CD4-positive, alpha-beta memory T cell (primary cell): ENCODE results near the gene SH3RF1. TPM values are rescaled to one million over a fixed set of nuclear protein-coding genes. Genes with fewer than 3 reads are reported as not detected.
"Not testable (repeated sequence)": the region's sequence is repeated elsewhere in the genome, so short reads cannot be mapped to it uniquely, and the experiment has no call there.

ENCODE experiments used
- CTCF ChIA-PET: fragments of 350-600 bp; sonication (Branson Sonifier 250); formaldehyde crosslinking; loops from one replicate; lab custom pipeline; 2021; ENCODE audit warnings: inconsistent platforms; ENCODE audit not compliant: partially characterized antibody; lab: Charles Lee
- POLR2A ChIA-PET: fragments of 350-600 bp; sonication (Branson Sonifier 250); formaldehyde crosslinking; loops from one replicate; lab custom pipeline; 2021; ENCODE audit not compliant: partially characterized antibody; lab: Charles Lee
- DNase-seq, 5 donors: peaks; one replicate each; pipeline versions ENCODE4 v3.0.0 to v3.0.0-alpha.2; 2020 to 2022; ENCODE audit warnings: mixed read lengths in 1 of 5
- H3K27ac ChIP-seq: one replicate; pipeline ENCODE4 v1.7.0; 2013; ENCODE audit warnings: low read depth, low read length
- H3K27me3 ChIP-seq: 2 replicates; pipeline ENCODE4 v1.7.0; 2013; ENCODE audit warnings: mild to moderate bottlenecking, low read length, moderate library complexity; ENCODE audit not compliant: insufficient read depth
- H3K36me3 ChIP-seq: 2 replicates; pipeline ENCODE4 v1.7.0; 2013; ENCODE audit warnings: mild to moderate bottlenecking, low read length, moderate library complexity; ENCODE audit not compliant: insufficient read depth
- H3K4me1 ChIP-seq: 2 replicates; pipeline ENCODE4 v1.7.0; 2013; ENCODE audit warnings: mild to moderate bottlenecking, low read length, moderate library complexity; ENCODE audit not compliant: insufficient read depth
- H3K4me3 ChIP-seq, 2 donors: one replicate each; pipeline ENCODE4 v1.7.0; 2013; ENCODE audit warnings: low read length in 2 of 2, mild to moderate bottlenecking in 1 of 2
- H3K9me3 ChIP-seq, 2 donors: one replicate each; pipeline ENCODE4 v1.7.0; 2013; ENCODE audit warnings: low read length in 2 of 2, control low read depth in 1 of 2; ENCODE audit not compliant: control insufficient read depth in 1 of 2
- H3K27ac Mint-ChIP-seq, 7 donors: one replicate each; pipeline ENCODE4 v1.8.0; 2020 to 2021; ENCODE audit warnings: mixed read lengths in 7 of 7, mild to moderate bottlenecking in 6 of 7, inconsistent platforms in 3 of 7, moderate library complexity in 3 of 7
- H3K27me3 Mint-ChIP-seq, 2 donors: one replicate each; pipeline ENCODE4 v1.8.0; 2020 to 2021; ENCODE audit warnings: mixed read lengths in 2 of 2
- H3K36me3 Mint-ChIP-seq, 2 donors: one replicate each; pipeline ENCODE4 v1.8.0; 2020 to 2021; ENCODE audit warnings: mixed read lengths in 2 of 2, inconsistent platforms in 1 of 2, mild to moderate bottlenecking in 1 of 2
- H3K4me1 Mint-ChIP-seq, 4 donors: one replicate each; pipeline ENCODE4 v1.8.0; 2020 to 2021; ENCODE audit warnings: mixed read lengths in 4 of 4, mild to moderate bottlenecking in 1 of 4
- H3K4me3 Mint-ChIP-seq, 8 donors: one replicate each; pipeline ENCODE4 v1.8.0; 2020 to 2021; ENCODE audit warnings: mixed read lengths in 8 of 8, mild to moderate bottlenecking in 7 of 8, moderate library complexity in 6 of 8, inconsistent platforms in 3 of 8
- H3K9me3 Mint-ChIP-seq, 8 donors: one replicate each; pipeline ENCODE4 v1.8.0; 2020 to 2021; ENCODE audit warnings: mixed read lengths in 8 of 8, mild to moderate bottlenecking in 5 of 8, inconsistent platforms in 3 of 8, moderate library complexity in 1 of 8
- intact Hi-C: fragments of 100-400 bp; cut with micrococcal nuclease; formaldehyde crosslinking; loops from one replicate; pipeline ENCODE4 v1.15.1; 2023
- polyA plus RNA-seq, 2 donors: library from polyadenylated mRNA; unstranded; fragments of 300-500 nt; fragmentation: Illumina TruSeq; gene quantifications; one replicate each; pipeline ENCODE4 v1.2.3, GENCODE V29; 2021
- total RNA-seq, 2 experiments: library from RNA; stranded (reverse); gene quantifications; one replicate each; pipeline ENCODE4 v1.2.3, GENCODE V29; 2021

The SH3RF1 gene
- total and polyA plus RNA-seq, 4 experiments from 2014 or later = 0.11 to 0.15 TPM; not detected in 2

- H3K36me3 ChIP-seq = no peaks in the 10 kb centered on the region
- H3K27me3 Mint-ChIP-seq = peaks cover 2 to 6% of the 10 kb centered on the region in 2 donors
- H3K4me1 ChIP-seq = no peaks in the 10 kb centered on the region
- no peak overlapping the region for H3K4me3 ChIP-seq
- ChIA-PET CTCF (no interaction called here), POLR2A (no interaction called here)
- intact Hi-C loops = no loop called here
- no peaks in the 10 kb centered on the region for H3K4me1 Mint-ChIP-seq
- no peak for DNase-seq
- no peak overlapping the region for H3K4me3 Mint-ChIP-seq
- H3K27ac Mint-ChIP-seq = no peak overlapping the region
- H3K27ac ChIP-seq = no peak overlapping the region
- no peaks in the 10 kb centered on the region for H3K9me3 Mint-ChIP-seq
- no peaks in the 10 kb centered on the region for H3K27me3 ChIP-seq
- H3K36me3 Mint-ChIP-seq = no peaks in the 10 kb centered on the region
- no peaks in the 10 kb centered on the region for H3K9me3 ChIP-seq
These were observed 16.0 kb upstream of the SH3RF1 start for GRCh38 chr4:169286562-169287301.

DNA sequence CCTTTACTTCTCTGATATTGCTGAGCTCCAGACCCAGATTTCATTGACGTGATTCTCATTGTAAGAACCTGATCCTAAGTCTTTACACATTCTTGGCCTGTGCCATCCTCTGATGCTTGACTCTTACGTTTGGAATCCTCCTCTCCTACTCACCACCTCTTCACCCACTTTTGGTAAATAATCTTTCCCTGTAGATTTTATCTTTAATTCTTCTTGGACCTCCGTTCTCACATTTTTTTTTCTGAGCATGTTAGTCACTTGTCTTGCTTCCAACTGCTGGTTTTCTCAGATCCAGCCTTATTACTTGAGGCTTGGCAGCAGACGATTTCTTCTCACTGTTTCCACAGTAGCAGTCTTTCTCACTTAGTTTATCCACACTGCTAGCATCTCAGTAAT, 12.4 kb upstream of the SH3RF1 start:
- Mint-ChIP-seq H3K27me3 (peaks cover 0 to 6% of the 10 kb centered on the region in 2 donors), H3K27ac (no peak overlapping the region), H3K9me3 (no peaks in the 10 kb centered on the region), H3K4me1 (no peaks in the 10 kb centered on the region), H3K4me3 (no peak overlapping the region), H3K36me3 (no peaks in the 10 kb centered on the region)
- H3K36me3 ChIP-seq = no peaks in the 10 kb centered on the region
- no peaks in the 10 kb centered on the region for H3K4me1 ChIP-seq
- H3K27me3 ChIP-seq = no peaks in the 10 kb centered on the region
- H3K9me3 ChIP-seq = no peaks in the 10 kb centered on the region
- ChIA-PET POLR2A (no interaction called here), CTCF (no interaction called here)
- no peak for DNase-seq
- intact Hi-C loops = no loop called here
- no peak overlapping the region for H3K27ac ChIP-seq
- no peak overlapping the region for H3K4me3 ChIP-seq

DNA sequence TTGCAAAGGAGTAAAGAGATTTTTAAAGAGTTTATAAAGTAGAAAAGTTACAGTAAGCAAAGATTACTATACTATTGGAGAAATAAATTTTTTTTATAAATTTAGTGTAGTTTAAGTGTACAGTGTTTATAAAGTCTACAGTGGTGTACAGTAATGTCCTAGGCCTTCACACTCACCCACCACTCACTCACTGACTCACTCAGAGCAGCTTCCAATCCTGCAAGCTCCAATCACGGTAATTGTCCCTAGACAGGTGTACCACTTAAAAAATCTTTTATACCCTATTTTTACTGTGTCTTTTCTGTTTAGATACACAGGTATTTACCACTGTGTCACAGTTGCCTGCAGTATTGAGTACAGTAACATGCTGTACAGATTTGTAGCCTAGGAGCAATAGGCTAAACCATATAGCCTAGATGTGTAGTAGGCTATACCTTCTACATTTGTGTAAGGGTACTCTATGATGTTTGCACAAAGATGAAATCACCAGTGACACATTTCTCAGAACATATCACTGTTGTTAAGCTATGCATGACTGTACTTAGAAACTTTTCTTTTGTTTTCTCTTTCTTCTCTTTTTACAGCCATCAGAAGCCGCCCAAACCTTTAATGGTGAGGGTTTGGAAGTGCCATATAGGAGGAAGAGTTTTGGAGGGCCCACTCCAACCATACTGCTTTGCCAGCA, 11.8 kb upstream of the SH3RF1 start:
- ChIA-PET POLR2A (no interaction called here), CTCF (interaction anchor here (0.9 kb wide), 1 partner anchor 11 kb away, joined by 3 read pairs; no protein-coding TSS in a partner anchor)
- peaks cover 0 to 6% of the 10 kb centered on the region in 2 donors for H3K27me3 Mint-ChIP-seq

GRCh38 chr4:169279108-169279507, 8.4 kb upstream of the SH3RF1 start:
- no peak overlapping the region for H3K27ac ChIP-seq
- H3K9me3 ChIP-seq = no peaks in the 10 kb centered on the region
- Mint-ChIP-seq H3K9me3 (peaks cover 0 to 4% (median 0%) of the 10 kb centered on the region in 8 donors), H3K36me3 (no peaks in the 10 kb centered on the region), H3K4me1 (no peaks in the 10 kb centered on the region), H3K27ac (no peak overlapping the region), H3K4me3 (no peak overlapping the region), H3K27me3 (peaks cover 9 to 19% of the 10 kb centered on the region in 2 donors)
- no peaks in the 10 kb centered on the region for H3K36me3 ChIP-seq
- H3K4me1 ChIP-seq = no peaks in the 10 kb centered on the region
- POLR2A ChIA-PET = no interaction called here
- DNase-seq = no peak
- no peak overlapping the region for H3K4me3 ChIP-seq
- intact Hi-C loops = no loop called here
- CTCF ChIA-PET = interaction anchor here (0.6 kb wide), 1 partner anchor 205 kb away, joined by 3 read pairs; no protein-coding TSS in a partner anchor
- no peaks in the 10 kb centered on the region for H3K27me3 ChIP-seq

More for the DNA sequence above, 11.8 kb upstream of the SH3RF1 start:
- Histone ChIP-seq H3K27me3 (no peaks in the 10 kb centered on the region), H3K4me1 (no peaks in the 10 kb centered on the region), H3K27ac (no peak overlapping the region), H3K9me3 (no peaks in the 10 kb centered on the region), H3K36me3 (no peaks in the 10 kb centered on the region), H3K4me3 (no peak overlapping the region)
- intact Hi-C loops = no loop called here
- no peak overlapping the region for H3K4me3 Mint-ChIP-seq
- no peaks in the 10 kb centered on the region for H3K4me1 Mint-ChIP-seq
- no peak overlapping the region for H3K27ac Mint-ChIP-seq
- H3K36me3 Mint-ChIP-seq = no peaks in the 10 kb centered on the region
- DNase-seq = no peak
- H3K9me3 Mint-ChIP-seq = no peaks in the 10 kb centered on the region

DNA sequence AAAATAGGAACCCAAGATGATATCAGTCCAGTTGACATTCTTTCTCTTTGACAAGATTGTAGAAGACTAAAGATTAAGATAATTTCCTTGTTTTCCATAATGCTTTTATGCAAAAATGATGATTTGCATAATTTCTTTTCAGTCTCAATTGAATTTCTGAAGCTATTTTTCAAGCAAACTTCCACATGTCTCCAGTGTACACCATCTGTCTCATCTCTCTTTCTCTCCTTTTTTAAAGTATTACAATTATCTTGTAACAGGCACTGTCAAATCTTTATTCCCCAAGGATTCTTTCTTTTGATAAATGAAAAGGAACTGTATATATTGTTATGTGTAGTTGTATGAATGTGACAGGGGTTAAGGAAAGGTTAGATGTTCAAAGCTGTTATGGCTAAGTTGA, 7.9 kb upstream of the SH3RF1 start:
- intact Hi-C loops = no loop called here
- Mint-ChIP-seq H3K27ac (no peak overlapping the region), H3K4me3 (no peak overlapping the region), H3K36me3 (no peaks in the 10 kb centered on the region), H3K4me1 (no peaks in the 10 kb centered on the region), H3K9me3 (peaks cover 0 to 4% (median 0%) of the 10 kb centered on the region in 8 donors), H3K27me3 (peaks cover 9 to 22% of the 10 kb centered on the region in 2 donors)
- DNase-seq = no peak
- H3K9me3 ChIP-seq = no peaks in the 10 kb centered on the region
- no peaks in the 10 kb centered on the region for H3K36me3 ChIP-seq
- no peak overlapping the region for H3K27ac ChIP-seq
- ChIA-PET CTCF (no interaction called here), POLR2A (no interaction called here)
- H3K27me3 ChIP-seq = no peaks in the 10 kb centered on the region
- no peaks in the 10 kb centered on the region for H3K4me1 ChIP-seq
- no peak overlapping the region for H3K4me3 ChIP-seq

GRCh38 chr4:169277838-169278237, 7.1 kb upstream of the SH3RF1 start:
- intact Hi-C loops, DNase-seq, H3K4me3 ChIP-seq, H3K4me1 ChIP-seq, H3K36me3 Mint-ChIP-seq, CTCF ChIA-PET, H3K4me1 Mint-ChIP-seq, POLR2A ChIA-PET, H3K27ac ChIP-seq, H3K9me3 ChIP-seq, H3K9me3 Mint-ChIP-seq, H3K27me3 ChIP-seq, H3K36me3 ChIP-seq, H3K27ac Mint-ChIP-seq, H3K4me3 Mint-ChIP-seq: not testable (repeated sequence)
- peaks cover 9 to 26% of the 10 kb centered on the region in 2 donors for H3K27me3 Mint-ChIP-seq

GRCh38 chr4:169275180-169275579, 4.4 kb upstream of the SH3RF1 start:
- Histone ChIP-seq H3K27me3 (peaks cover 3% of the 10 kb centered on the region), H3K4me3 (no peak overlapping the region), H3K27ac (no peak overlapping the region), H3K4me1 (peaks cover 2% of the 10 kb centered on the region), H3K36me3 (no peaks in the 10 kb centered on the region), H3K9me3 (no peaks in the 10 kb centered on the region)
- ChIA-PET POLR2A (no interaction called here), CTCF (no interaction called here)
- no peak for DNase-seq
- Mint-ChIP-seq H3K36me3 (no peaks in the 10 kb centered on the region), H3K27ac (no peak overlapping the region), H3K4me1 (peaks cover 0 to 5% (median 0%) of the 10 kb centered on the region in 4 donors), H3K4me3 (no peak overlapping the region), H3K27me3 (peaks cover 26 to 38% of the 10 kb centered on the region in 2 donors), H3K9me3 (peaks cover 0 to 4% (median 0%) of the 10 kb centered on the region in 8 donors)
- intact Hi-C loops = no loop called here
